ENCODE measurements around the gene RETSAT.

GRCh38 chr2:85376291-85377065, 22.1 kb upstream of the RETSAT start:
- no peak for TF ChIP-seq CTCF (conservative IDR thresholded peaks at IDR 0.05)
- no peak for TF ChIP-seq ZFX (IDR thresholded peaks at IDR 0.05)

Measured in C4-2B (cell line).